GM21381 (cell line): ENCODE data around the gene DLGAP4.

ENCODE experiments used
- ATAC-seq: cut with Tn5 transposase; IDR thresholded peaks from one replicate; pipeline ENCODE4 v1.9.1; 2021; ENCODE audit warnings: mild to moderate bottlenecking, moderate library complexity; ENCODE audit not compliant: unreplicated experiment

The DLGAP4 gene

DNA sequence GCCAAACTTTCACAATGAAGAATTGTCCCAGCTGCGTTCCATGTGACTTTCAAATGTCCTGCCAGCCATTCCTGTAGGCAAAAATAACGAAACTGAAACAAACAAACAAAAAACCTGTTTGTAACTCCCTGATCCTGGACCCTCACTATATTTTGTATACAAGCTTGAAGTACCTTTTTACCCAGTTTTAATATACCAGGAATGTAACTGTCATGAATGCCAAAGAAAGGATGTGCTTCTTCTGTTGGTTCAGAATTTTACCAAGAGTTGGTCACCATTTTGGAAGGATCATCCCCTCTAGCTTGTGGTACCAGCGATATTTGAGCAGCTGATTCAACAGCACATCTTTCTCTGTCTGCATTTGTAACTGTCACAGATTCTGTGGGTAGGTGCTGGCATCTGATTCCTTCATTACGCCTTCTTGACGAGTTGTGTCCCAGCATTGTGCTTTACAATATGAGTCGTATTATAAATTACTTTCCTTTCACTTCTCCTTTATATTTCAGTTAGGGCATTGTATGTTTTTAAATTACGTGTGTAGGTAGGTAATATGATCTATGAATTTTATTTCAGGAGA is 93.9 kb downstream of the DLGAP4 start:
- no peak for ATAC-seq

DNA sequence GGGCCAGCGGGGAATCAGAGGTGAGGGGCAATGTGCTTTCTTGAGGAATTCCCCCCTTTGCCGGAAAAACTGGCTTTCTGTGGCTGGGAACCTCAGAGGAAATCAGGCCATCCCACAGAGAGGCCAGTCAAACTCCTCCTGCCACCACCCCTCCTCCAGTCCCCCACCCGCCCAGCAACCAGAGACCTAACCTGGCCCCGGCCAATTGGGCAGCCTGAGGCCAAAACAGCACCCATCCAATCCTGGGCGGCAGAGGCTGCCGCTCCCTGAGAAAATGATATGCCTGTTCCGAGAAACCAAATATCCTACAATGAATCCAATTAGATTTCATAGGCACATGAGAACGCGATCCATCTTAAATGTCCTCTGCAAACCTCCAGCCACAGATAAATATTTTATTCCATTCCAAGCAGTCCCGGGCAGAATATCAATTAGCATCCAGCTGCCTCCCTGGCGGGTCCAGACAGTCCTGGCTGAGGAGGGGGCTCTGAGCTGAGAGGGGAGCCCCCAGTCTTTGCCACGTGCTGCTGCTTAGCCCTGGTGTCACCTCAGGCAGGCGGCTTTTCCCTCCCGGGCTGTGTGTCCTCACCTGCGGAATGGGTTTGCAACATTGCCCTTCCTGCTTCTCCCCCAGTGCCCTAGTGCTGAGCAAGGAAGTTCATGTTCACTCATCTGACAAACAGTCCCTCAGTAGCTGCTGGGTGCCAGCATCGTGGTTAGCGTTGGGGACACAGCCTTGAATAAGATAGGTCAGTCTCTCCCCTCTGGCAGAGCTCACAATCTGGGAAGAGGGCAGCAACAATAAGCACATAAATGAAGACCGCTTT is 95.0 kb downstream of the DLGAP4 start:
- ATAC-seq, result no peak

- ATAC-seq, result no peak
Observed at GRCh38 chr20:36402708-36403107, 96.6 kb downstream of the DLGAP4 start.

- no peak for ATAC-seq
Observed at GRCh38 chr20:36404435-36404978, 98.4 kb downstream of the DLGAP4 start.

- ATAC-seq, result no peak
Observed at GRCh38 chr20:36405255-36405654, 99.1 kb downstream of the DLGAP4 start.

DNA sequence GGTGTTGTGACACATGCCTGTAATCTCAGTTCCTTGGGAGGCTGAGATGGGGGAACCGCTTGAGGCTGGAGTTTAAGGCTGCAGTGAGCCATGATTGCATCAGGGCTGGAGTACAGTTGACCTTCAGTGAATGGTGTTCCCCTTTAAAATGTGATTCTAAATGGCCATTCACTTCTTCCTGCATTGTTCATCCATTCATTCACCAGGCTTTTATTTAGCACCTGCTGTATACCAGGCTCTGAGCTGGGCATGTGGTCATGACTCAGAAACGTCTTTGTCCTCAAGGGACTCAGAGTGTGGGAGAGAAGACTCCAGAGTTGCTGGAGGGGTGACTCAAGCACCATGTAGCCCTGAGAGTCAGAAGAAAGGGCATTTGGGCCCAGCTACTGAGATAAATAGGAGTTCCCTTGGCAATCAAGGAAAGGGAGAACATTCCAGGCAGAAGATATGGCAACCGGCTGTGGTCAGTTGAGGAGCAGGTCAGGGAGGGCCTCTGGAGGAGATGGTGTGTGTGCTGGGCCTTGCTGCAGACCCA is 101.1 kb downstream of the DLGAP4 start:
- no peak for ATAC-seq

GRCh38 chr20:36408219-36408618 is 102.1 kb downstream of the DLGAP4 start:
- ATAC-seq, result no peak

DNA sequence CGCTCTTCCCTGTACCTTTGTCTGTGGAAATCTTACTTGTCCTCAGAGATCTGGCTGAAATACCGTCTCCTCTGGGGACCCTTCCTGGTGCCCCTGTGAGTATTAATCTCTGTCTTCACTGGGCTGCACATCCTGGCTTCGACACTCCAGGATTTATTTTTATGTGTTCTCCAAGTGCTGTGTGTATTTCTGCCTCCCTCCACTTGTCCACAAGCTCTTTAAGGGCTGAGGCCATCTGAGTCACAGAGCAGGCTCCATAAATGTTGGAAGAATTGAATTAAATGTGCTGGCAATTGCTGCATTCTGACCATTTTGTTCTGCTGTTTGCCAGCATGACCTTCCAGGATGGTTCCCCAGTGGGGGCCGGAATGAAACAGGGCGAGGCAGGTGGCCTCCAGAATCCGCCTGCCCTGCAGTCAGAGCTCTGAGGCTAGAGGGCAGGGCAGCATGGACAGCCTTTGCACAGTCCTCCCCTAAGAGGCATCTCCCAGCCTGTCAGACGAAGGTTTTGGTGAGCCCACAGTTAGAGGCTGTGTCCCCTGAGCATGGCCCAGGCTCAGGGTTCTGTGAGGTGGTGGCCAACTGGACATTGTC is 105.8 kb downstream of the DLGAP4 start:
- no peak for ATAC-seq

DNA sequence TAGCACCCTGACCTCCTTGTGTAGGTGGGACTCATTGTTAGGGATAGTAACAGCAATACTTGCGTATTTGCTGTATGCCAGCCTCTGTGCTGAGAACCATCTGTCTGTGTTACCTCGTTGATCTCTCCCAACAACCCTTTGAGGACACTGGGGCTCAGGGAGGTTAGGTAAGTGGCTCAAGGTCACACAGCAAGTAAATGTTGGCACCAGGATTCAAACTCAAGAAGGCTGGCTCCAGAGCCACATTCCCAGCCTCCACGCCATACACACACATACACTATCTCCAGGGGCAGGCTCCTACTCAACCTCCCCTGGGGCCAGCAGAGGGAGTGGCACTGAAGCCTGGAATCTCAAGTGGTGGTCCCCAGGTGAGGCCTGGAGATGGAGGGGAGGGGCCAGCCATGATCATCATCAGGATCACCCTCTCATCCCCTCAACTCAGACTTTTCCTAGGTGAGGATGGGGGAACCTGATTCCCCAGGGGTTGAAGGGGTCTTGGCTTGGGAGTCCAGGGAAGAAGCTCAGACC is 109.4 kb downstream of the DLGAP4 start:
- no peak for ATAC-seq

DNA sequence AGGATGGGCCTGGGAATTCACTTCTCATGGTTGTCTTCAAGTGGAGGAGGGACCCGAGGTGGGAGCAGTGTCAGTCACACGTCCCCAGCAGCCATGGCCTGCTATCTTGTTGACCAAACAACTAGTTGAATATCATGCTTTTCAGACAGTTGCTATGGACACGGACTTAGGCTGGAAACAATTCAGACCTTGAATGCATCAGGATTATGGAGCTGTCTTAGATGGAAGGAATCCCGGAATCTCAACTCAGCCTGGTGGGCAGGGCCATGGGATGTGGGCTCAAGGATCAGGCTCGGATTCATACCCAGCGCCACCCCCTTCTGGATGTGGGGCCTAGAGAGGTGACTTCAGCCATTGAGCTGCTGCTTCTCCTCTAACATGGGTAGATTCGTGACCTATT is 112.6 kb downstream of the DLGAP4 start:
- no peak for ATAC-seq

- no peak for ATAC-seq
Observed at GRCh38 chr20:36421641-36422040, 115.5 kb downstream of the DLGAP4 start.

GRCh38 chr20:36424314-36424713 is 118.2 kb downstream of the DLGAP4 start:
- ATAC-seq, result no peak

DNA sequence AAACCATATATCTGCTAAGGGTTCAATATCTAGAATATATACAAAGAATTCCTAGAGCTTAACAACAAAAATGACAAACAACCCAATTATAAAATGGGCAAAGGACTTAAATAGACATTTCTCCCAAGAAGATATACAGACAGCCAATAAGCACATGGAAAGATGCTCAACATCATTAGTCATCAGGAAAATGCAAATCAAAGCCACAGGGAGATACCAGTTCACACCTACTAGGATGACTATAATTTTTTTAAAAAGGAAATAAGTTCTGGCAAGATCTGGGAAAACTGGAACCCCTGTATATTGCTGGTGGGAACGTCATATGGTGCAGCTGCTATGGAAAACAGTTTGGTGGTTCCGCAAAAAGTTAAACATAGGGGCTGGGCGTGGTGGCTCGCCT is 119.0 kb downstream of the DLGAP4 start:
- no peak for ATAC-seq

DNA sequence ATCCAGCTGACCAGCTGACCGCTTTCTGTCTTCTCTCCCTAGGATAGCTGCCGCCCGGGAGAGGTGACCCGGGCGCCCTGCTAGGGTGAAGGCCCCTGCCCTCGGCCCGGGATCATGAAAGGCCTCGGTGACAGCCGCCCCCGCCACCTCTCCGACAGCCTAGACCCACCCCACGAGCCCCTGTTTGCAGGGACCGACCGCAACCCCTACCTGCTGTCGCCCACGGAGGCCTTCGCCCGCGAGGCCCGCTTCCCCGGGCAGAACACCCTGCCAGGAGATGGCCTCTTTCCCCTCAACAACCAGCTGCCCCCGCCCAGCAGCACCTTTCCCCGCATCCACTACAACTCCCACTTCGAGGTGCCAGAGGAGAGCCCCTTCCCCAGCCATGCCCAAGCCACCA is 125.5 kb downstream of the DLGAP4 start:
- ATAC-seq, result no peak

DNA sequence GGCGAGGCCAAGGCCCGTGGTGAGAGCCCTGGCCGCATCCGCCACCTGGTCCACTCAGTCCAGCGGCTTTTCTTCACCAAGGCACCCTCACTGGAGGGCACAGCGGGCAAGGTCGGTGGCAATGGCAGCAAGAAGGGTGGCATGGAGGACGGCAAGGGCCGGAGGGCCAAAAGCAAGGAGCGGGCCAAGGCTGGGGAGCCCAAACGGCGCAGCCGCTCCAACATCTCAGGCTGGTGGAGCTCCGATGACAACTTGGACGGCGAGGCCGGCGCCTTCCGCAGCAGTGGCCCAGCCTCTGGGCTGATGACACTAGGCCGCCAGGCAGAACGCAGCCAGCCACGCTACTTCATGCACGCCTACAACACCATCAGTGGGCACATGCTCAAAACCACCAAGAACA is 126.0 kb downstream of the DLGAP4 start:
- no peak for ATAC-seq

GRCh38 chr20:36434383-36434782 is 128.2 kb downstream of the DLGAP4 start:
- no peak for ATAC-seq

GRCh38 chr20:36435124-36435523 is 129.0 kb downstream of the DLGAP4 start:
- no peak for ATAC-seq

GRCh38 chr20:36435592-36436541 is 129.7 kb downstream of the DLGAP4 start:
- ATAC-seq, result no peak

DNA sequence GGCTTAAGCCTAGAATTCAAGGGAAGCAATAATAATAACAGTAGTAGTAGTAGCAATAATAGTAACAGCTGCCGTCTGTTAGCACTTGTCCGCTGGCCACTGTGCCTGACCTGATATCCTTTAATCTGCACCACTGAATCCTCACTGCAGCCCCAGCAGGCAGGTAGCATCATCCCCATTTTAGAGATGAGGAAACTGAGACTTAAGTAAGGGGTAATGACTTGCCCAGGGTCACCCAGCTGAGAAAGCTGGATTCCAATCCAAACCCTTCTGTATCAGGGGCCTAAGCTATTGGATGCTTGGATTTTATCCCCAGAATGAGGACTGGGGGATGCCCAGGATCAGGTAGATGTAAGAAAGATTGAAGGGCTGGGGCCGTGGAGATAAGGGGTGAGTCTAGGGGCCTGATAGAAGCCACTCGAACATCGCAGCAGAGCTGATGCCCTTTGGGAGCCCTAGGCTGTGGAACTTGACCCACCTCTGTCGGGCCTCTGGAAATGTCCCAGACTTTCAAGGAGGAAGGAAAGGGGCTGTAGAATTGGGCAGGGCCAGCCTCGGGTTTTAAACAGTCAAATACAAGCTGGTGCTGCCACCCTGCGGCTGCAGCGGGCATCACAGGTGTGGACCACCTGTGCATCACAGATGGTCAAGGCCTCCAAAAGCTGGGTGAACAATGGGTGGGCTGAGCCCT is 133.0 kb downstream of the DLGAP4 start:
- ATAC-seq, result no peak

DNA sequence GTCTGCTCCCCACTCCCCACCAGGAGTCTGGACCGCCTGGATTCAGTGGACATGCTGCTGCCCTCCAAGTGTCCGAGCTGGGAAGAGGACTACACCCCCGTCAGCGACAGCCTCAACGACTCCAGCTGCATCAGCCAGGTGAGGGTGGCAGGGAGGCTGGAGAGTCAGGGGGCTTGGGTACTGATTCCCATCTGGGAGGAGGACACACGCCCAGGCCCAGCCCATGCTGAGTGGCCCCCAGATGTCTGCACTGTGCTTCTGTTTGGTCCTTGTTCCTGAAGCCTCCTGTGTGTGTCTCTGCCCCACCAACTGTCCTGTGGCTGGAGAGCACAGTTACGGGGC is 133.6 kb downstream of the DLGAP4 start:
- no peak for ATAC-seq
